K562 (cell line): ENCODE measurements around the gene SUFU.

Source experiments
- CTCF ChIP-seq, 3 experiments: IDR thresholded peaks in 2 of 3; conservative IDR thresholded peaks in 1 of 3; 2 replicates each; pipeline ENCODE4 v1.5.1; 2011 to 2012; ENCODE audit warnings: low read length in 3 of 3, mild to moderate bottlenecking in 3 of 3, control low read depth in 2 of 3, improper control_type of control experiment in 1 of 3, inconsistent platforms in 1 of 3, low read depth in 1 of 3, mixed read lengths in 1 of 3, moderate library complexity in 1 of 3; ENCODE audit not compliant: insufficient read depth in 2 of 3
- DDX20 ChIP-seq: fragments of 450-650 bp; IDR thresholded peaks from 2 replicates; pipeline ENCODE4 v1.6.1; 2016; ENCODE audit warnings: missing genetic modification characterization, low read depth, mild to moderate bottlenecking, missing compliant biosample characterization, moderate library complexity
- NKRF ChIP-seq: fragments of 450-650 bp; IDR thresholded peaks from 2 replicates; pipeline ENCODE4 v1.6.1; 2016; ENCODE audit warnings: borderline replicate concordance
- POLR2A ChIP-seq: fragments of 450-650 bp; conservative IDR thresholded peaks from 2 replicates; pipeline ENCODE4 v1.6.1; 2016
- PRDM10 ChIP-seq: fragments of 450-650 bp; IDR thresholded peaks from 2 replicates; pipeline ENCODE4 v1.6.1; 2018; ENCODE audit not compliant: partially characterized antibody
- SIN3B ChIP-seq: fragments of 450-650 bp; IDR thresholded peaks from 2 replicates; pipeline ENCODE4 v1.6.1; 2017; ENCODE audit warnings: low read depth, mild to moderate bottlenecking, moderate library complexity
- ZNF384 ChIP-seq: IDR thresholded peaks from 2 replicates; pipeline ENCODE4 v1.6.1; 2012; ENCODE audit warnings: low read depth, low read length, improper control_type of control experiment

- TF ChIP-seq ZNF384: no peak
- TF ChIP-seq SIN3B: no peak
- TF ChIP-seq DDX20 (tag): no peak
- no peak for TF ChIP-seq PRDM10
- no peak for TF ChIP-seq POLR2A
- TF ChIP-seq NKRF: no peak
- TF ChIP-seq CTCF (IDR thresholded peaks at IDR 0.05 in 2 of 3, conservative IDR thresholded peaks at IDR 0.05 in 1 of 3; ENCODE audit: insufficient read depth in 2 of 3, low read depth in 1 of 3, low read length in 3 of 3): no peak
These were observed 5.6 kb downstream of the SUFU start for GRCh38 chr10:102509387-102509786.
